Measurements from ENCODE around the gene DFFB. TPM values are rescaled to one million over a fixed set of nuclear protein-coding genes. Genes with fewer than 3 reads are reported as not detected.
A peak's percentile ranks its signal among the peaks of the same experiment; 100 is the strongest.

DFFB gene
- total and polyA plus RNA-seq, 9 of the 15 experiments (the other 6 are each of a cell fraction or from before 2014, with no cell fraction given): 2.3 to 15.8 (median 11.5) TPM

DNA sequence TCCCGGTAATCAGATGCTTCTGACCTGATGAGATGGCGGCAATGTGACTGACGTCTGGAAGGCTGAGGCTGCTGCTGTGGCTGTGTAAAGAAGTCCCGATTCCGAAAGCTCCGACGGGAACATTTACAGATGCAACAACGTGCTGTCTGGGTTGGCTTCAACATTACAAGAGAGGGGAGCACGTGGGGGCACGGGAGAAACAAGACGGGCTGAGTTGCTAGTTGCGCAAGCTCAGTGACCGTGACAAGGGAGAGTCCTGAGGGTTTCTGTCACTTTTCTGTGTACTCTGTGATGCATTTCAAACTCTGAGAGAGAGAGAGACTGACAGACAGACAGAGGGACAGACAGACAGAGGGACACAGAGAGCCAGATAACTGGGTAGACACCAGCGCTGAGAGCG lies 35.4 kb upstream of the DFFB start:
- DNase-seq (ENCODE audit: extremely low read depth in 1 of 4, low spot score in 3 of 4): no peak
- ChIA-PET POLR2A (interaction anchor here (0.7 to 0.8 kb wide), 2 partner anchors 25 to 53 kb away, joined by 3 to 6 read pairs; no protein-coding TSS in a partner anchor), CTCF (ENCODE audit: low intra/inter-chr PET ratio) (no interaction called here)
- FAIRE-seq: peak; percentile 64
- in situ Hi-C loops (cut with MboI): no loop called here
- Histone ChIP-seq H3K4me3 (no peak overlapping the region), H3K27ac (ENCODE audit: extremely low read depth, low read depth, low read length) (no peak overlapping the region), H3K27me3 (ENCODE audit: control insufficient read depth in 2 of 2, insufficient read depth in 2 of 2, low read length in 2 of 2) (no peaks in the 10 kb centered on the region), H4K20me1 (replicated peaks; ENCODE audit: control insufficient read depth, insufficient read depth, low read length) (no peaks in the 10 kb centered on the region), H3K9me3 (replicated peaks; ENCODE audit: control insufficient read depth, insufficient read depth, low read depth, low read length) (no peaks in the 10 kb centered on the region), H3K9ac (ENCODE audit: insufficient read depth in 1 of 2, low read depth in 2 of 2, low read length in 2 of 2) (peak overlapping the region in 1 of 2 experiments; percentile 26; a peak in 1 of 4 replicates), H3K4me1 (replicated peaks in 1 of 2; ENCODE audit: control insufficient read depth in 2 of 2, insufficient read depth in 2 of 2, low read length in 2 of 2) (peaks cover 7 to 30% of the 10 kb centered on the region in 2 experiments; a peak in 4 of 5 replicates), H3K9me1 (ENCODE audit: control insufficient read depth, insufficient read depth, low read length) (peaks cover 7% of the 10 kb centered on the region), H3K36me3 (ENCODE audit: control insufficient read depth, insufficient read depth, low read length) (peaks cover 61% of the 10 kb centered on the region; the same call in 2 of the 3 replicates), H3K4me2 (ENCODE audit: insufficient read depth, low read length) (no peak overlapping the region), H2AFZ (ENCODE audit: low read depth, low read length) (no peak overlapping the region), H3K79me2 (ENCODE audit: control insufficient read depth, insufficient read depth, low read length) (no peaks in the 10 kb centered on the region)
- 81% methylated on average over 15 of the region's 15 CpGs for WGBS (ENCODE audit: insufficient coverage, low coverage, missing lambda C conversion rate)
- no peak for ATAC-seq
- TF ChIP-seq CEBPB (tag; IDR thresholded peaks at IDR 0.05) (peak; percentile 82), CEBPG (CRISPR knock-in tag; IDR thresholded peaks at IDR 0.05) (0 out of 2 replicates have a peak, but pooled peaks have one; percentile 10), CEBPG (tag; conservative IDR thresholded peaks at IDR 0.05 in 1 of 2, IDR thresholded peaks at IDR 0.05 in 1 of 2) (no peak), CTBP1 (IDR thresholded peaks at IDR 0.05; ENCODE audit: borderline replicate concordance) (no peak)
- TF ChIP-seq, protein P1, sequence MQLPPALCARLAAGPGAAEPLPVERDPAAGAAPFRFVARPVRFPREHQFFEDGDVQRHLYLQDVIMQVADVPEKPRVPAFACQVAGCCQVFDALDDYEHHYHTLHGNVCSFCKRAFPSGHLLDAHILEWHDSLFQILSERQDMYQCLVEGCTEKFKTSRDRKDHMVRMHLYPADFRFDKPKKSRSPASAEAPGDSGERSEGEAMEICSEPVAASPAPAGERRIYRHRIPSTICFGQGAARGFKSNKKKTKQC (CRISPR knock-in tag; IDR thresholded peaks at IDR 0.05): no peak
- intact Hi-C loops (cut with micrococcal nuclease): no loop called here
- BruUV-seq (replicated peaks): no TSS peak

Measured in K562 (cell line).